HEK293 (cell line): ENCODE measurements around the gene ZNRF1.

ENCODE experiments used
- BCL11A ChIP-seq: fragments of 450-650 bp; formaldehyde crosslinking; IDR thresholded peaks from 2 replicates; pipeline ENCODE4 v1.5.1; 2016; ENCODE audit warnings: low read depth, missing biosample characterization, missing genetic modification characterization
- SCRT1 ChIP-seq: fragments of 450-650 bp; formaldehyde crosslinking; IDR thresholded peaks from 2 replicates; pipeline ENCODE4 v1.5.1; 2016; ENCODE audit warnings: missing biosample characterization, missing genetic modification characterization, borderline replicate concordance
- SP2 ChIP-seq: fragments of 450-650 bp; formaldehyde crosslinking; IDR thresholded peaks from 2 replicates; pipeline ENCODE4 v1.5.1; 2016; ENCODE audit warnings: missing biosample characterization, missing genetic modification characterization
- ZBTB20 ChIP-seq: fragments of 450-650 bp; formaldehyde crosslinking; IDR thresholded peaks from 2 replicates; pipeline ENCODE4 v1.5.1; 2016; ENCODE audit warnings: missing biosample characterization, missing genetic modification characterization
- ZNF175 ChIP-seq: fragments of 450-650 bp; formaldehyde crosslinking; IDR thresholded peaks from 2 replicates; pipeline ENCODE4 v1.5.1; 2016; ENCODE audit warnings: missing biosample characterization, missing genetic modification characterization
- ZNF335 ChIP-seq: fragments of 450-650 bp; formaldehyde crosslinking; conservative IDR thresholded peaks from 2 replicates; pipeline ENCODE4 v1.5.1; 2016; ENCODE audit warnings: missing biosample characterization, missing genetic modification characterization
- ZNF350 ChIP-seq: fragments of 450-650 bp; formaldehyde crosslinking; IDR thresholded peaks from 2 replicates; pipeline ENCODE4 v1.5.0; 2017; ENCODE audit warnings: missing biosample characterization, mild to moderate bottlenecking, missing genetic modification characterization
- ZNF530 ChIP-seq: fragments of 450-650 bp; formaldehyde crosslinking; IDR thresholded peaks from 2 replicates; pipeline ENCODE4 v1.5.1; 2016; ENCODE audit warnings: low read depth, missing biosample characterization, missing genetic modification characterization
- ZNF654 ChIP-seq: fragments of 450-650 bp; formaldehyde crosslinking; IDR thresholded peaks from 2 replicates; pipeline ENCODE4 v1.5.1; 2016; ENCODE audit warnings: low read depth, missing biosample characterization, missing genetic modification characterization
- ZNF776 ChIP-seq: fragments of 450-650 bp; formaldehyde crosslinking; IDR thresholded peaks from 2 replicates; pipeline ENCODE4 v1.5.0; 2017; ENCODE audit warnings: missing biosample characterization, missing genetic modification characterization, borderline replicate concordance
- TF ChIP-seq, protein P1 (sequence below): fragments of 450-650 bp; formaldehyde crosslinking; IDR thresholded peaks from 2 replicates; pipeline ENCODE4 v1.5.1; 2016; ENCODE audit warnings: missing biosample characterization, missing genetic modification characterization
- TF ChIP-seq, protein P2 (sequence below): sonication (generic); formaldehyde crosslinking; IDR thresholded peaks from 2 replicates; pipeline ENCODE4 v1.8.1; 2022; ENCODE audit warnings: mild to moderate bottlenecking, moderate library complexity, missing genetic modification reagents
- TF ChIP-seq, protein P3 (sequence below): fragments of 450-650 bp; formaldehyde crosslinking; IDR thresholded peaks from 2 replicates; pipeline ENCODE4 v1.5.1; 2017; ENCODE audit warnings: missing biosample characterization, missing genetic modification characterization
- TF ChIP-seq, protein P4 (sequence below): fragments of 450-650 bp; formaldehyde crosslinking; IDR thresholded peaks from 2 replicates; pipeline ENCODE4 v1.5.1; 2016; ENCODE audit warnings: missing biosample characterization, missing genetic modification characterization

DNA sequence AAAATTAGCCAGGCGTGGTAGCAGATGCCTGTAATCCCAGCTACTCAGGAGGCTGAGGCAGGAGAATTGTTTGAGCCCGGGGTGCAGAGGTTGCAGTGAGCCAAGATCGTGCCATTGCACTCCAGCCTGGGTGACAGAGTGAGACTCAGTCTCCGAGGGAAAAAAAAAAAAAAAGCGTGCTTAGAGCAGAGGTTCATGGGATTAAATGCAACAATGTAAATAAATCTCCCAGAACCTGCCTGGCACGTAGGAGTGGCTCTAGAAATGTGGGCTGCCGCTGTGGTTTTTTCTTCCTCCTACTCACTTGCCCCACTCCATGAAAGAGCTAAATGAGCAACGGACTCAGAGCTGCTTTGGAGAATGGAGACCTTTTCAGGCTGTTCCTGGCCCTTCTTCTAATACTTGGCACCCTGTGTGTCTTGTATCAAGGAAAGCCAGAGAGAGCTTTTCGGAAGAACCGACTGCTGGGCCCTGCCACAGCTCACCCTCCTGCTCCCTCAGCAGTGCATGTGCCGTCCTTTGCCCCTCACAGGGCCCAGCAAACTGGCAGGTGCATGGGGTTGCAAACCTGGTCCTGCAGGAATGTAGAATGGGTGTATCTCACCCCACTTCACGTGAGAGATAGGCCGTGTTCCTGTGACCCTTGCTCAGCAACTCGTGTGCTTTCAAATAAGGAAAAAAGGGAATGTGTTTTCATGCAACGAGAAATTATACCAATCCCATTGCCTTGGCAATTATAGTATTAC, 65.8 kb downstream of the ZNRF1 start:
- TF ChIP-seq SCRT1: no peak
- TF ChIP-seq, protein P1, sequence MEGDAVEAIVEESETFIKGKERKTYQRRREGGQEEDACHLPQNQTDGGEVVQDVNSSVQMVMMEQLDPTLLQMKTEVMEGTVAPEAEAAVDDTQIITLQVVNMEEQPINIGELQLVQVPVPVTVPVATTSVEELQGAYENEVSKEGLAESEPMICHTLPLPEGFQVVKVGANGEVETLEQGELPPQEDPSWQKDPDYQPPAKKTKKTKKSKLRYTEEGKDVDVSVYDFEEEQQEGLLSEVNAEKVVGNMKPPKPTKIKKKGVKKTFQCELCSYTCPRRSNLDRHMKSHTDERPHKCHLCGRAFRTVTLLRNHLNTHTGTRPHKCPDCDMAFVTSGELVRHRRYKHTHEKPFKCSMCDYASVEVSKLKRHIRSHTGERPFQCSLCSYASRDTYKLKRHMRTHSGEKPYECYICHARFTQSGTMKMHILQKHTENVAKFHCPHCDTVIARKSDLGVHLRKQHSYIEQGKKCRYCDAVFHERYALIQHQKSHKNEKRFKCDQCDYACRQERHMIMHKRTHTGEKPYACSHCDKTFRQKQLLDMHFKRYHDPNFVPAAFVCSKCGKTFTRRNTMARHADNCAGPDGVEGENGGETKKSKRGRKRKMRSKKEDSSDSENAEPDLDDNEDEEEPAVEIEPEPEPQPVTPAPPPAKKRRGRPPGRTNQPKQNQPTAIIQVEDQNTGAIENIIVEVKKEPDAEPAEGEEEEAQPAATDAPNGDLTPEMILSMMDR (tag by site-specific recombination): no peak
- TF ChIP-seq ZNF530 (tag by site-specific recombination): no peak
- no peak for TF ChIP-seq ZNF350 (tag by site-specific recombination)
- no peak for TF ChIP-seq ZNF654 (tag by site-specific recombination)
- TF ChIP-seq ZNF335 (tag by site-specific recombination): no peak
- no peak for TF ChIP-seq ZNF175 (tag by site-specific recombination)
- no peak for TF ChIP-seq SP2 (tag by site-specific recombination)
- TF ChIP-seq, protein P2, sequence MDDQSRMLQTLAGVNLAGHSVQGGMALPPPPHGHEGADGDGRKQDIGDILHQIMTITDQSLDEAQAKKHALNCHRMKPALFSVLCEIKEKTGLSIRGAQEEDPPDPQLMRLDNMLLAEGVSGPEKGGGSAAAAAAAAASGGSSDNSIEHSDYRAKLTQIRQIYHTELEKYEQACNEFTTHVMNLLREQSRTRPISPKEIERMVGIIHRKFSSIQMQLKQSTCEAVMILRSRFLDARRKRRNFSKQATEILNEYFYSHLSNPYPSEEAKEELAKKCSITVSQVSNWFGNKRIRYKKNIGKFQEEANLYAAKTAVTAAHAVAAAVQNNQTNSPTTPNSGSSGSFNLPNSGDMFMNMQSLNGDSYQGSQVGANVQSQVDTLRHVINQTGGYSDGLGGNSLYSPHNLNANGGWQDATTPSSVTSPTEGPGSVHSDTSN (CRISPR knock-in tag): no peak
- TF ChIP-seq, protein P3, sequence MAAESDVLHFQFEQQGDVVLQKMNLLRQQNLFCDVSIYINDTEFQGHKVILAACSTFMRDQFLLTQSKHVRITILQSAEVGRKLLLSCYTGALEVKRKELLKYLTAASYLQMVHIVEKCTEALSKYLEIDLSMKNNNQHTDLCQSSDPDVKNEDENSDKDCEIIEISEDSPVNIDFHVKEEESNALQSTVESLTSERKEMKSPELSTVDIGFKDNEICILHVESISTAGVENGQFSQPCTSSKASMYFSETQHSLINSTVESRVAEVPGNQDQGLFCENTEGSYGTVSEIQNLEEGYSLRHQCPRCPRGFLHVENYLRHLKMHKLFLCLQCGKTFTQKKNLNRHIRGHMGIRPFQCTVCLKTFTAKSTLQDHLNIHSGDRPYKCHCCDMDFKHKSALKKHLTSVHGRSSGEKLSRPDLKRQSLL (tag by site-specific recombination): no peak
- TF ChIP-seq ZBTB20: no peak
- no peak for TF ChIP-seq BCL11A (tag by site-specific recombination)
- TF ChIP-seq, protein P4, sequence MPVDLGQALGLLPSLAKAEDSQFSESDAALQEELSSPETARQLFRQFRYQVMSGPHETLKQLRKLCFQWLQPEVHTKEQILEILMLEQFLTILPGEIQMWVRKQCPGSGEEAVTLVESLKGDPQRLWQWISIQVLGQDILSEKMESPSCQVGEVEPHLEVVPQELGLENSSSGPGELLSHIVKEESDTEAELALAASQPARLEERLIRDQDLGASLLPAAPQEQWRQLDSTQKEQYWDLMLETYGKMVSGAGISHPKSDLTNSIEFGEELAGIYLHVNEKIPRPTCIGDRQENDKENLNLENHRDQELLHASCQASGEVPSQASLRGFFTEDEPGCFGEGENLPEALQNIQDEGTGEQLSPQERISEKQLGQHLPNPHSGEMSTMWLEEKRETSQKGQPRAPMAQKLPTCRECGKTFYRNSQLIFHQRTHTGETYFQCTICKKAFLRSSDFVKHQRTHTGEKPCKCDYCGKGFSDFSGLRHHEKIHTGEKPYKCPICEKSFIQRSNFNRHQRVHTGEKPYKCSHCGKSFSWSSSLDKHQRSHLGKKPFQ (tag by site-specific recombination): no peak
- no peak for TF ChIP-seq ZNF776 (tag by site-specific recombination)
